HEK293T (cell line): ENCODE measurements around the gene ATF7IP.

ENCODE experiments used
- BHLHE40 ChIP-seq: fragments of 450-650 bp; IDR thresholded peaks from 2 replicates; pipeline ENCODE4 v1.6.1; 2016; ENCODE audit warnings: mild to moderate bottlenecking, moderate library complexity, borderline replicate concordance
- CTBP1 ChIP-seq: fragments of 450-650 bp; IDR thresholded peaks from 2 replicates; pipeline ENCODE4 v1.6.1; 2016; ENCODE audit warnings: borderline replicate concordance
- ELF4 ChIP-seq: fragments of 450-650 bp; IDR thresholded peaks from 2 replicates; pipeline ENCODE4 v1.6.1; 2017; ENCODE audit warnings: antibody characterized with exemption
- FOXK2 ChIP-seq: fragments of 450-650 bp; IDR thresholded peaks from 2 replicates; pipeline ENCODE4 v1.6.1; 2016; ENCODE audit warnings: mild to moderate bottlenecking
- NFRKB ChIP-seq: fragments of 450-650 bp; IDR thresholded peaks from 2 replicates; pipeline ENCODE4 v1.6.1; 2016; ENCODE audit warnings: mild to moderate bottlenecking, moderate library complexity
- SP1 ChIP-seq: fragments of 450-650 bp; IDR thresholded peaks from 2 replicates; pipeline ENCODE4 v1.6.1; 2017
- SUZ12 ChIP-seq: fragments of 450-650 bp; IDR thresholded peaks from 2 replicates; pipeline ENCODE4 v1.6.1; 2016; ENCODE audit warnings: mild to moderate bottlenecking
- TARDBP ChIP-seq: fragments of 450-650 bp; IDR thresholded peaks from 2 replicates; pipeline ENCODE4 v1.6.1; 2016
- ZNF384 ChIP-seq: fragments of 450-650 bp; IDR thresholded peaks from 2 replicates; pipeline ENCODE4 v1.6.1; 2016

GRCh38 chr12:14532152-14532551, 166.7 kb downstream of the ATF7IP start:
- TF ChIP-seq SP1 (no peak), FOXK2 (no peak), TARDBP (no peak), ELF4 (no peak), NFRKB (no peak), ZNF384 (no peak), CTBP1 (no peak), SUZ12 (no peak), BHLHE40 (no peak)
